UCSD-AML1 (cell line): ENCODE results near the gene DUS2.
"Not testable (repeated sequence)": the region's sequence is repeated elsewhere in the genome, so short reads cannot be mapped to it uniquely, and the experiment has no call there.

Experiments
- DNase-seq: peaks from one replicate; lab custom pipeline; 2025; ENCODE audit not compliant: unreplicated experiment; lab: John Stamatoyannopoulos, UW

Gene DUS2

DNA sequence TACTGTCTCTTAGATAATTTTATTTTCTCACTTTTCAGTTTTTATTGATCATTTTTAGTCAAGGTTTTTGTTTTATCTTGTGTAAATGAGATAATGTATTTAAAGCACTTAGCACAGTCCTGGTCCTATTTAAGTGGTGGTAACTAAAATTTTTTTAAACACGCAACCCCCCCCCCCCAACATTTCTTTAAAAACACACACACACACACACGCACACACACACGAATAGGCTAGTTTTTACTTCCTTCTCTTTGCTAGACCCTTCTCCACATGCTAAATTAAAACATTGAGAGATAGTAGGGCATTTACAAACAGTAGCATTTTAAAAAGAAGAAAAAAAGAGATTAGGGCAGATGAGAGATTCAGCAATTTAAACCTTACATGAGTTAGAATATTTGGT lies 67.0 kb downstream of the DUS2 start:
- DNase-seq, result no peak

DNA sequence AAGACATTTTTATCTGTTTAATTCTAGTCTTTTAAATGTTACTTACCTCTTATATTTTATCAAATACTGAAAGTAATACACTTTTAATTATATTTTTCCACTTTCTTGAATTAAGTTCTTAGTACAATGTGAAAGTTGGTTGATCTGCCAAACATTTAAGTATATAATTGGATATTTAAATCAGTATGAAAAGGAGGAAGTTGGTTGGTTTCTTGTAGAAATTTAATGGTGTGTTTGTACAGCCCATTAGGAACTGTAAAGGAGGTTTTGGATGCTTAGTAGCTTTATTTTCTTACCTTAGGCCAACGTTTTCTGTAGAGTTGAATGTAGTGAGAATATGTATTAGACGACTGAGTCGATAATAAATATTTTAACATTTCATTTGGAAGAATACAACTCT lies 67.4 kb downstream of the DUS2 start:
- DNase-seq, result no peak

DNA sequence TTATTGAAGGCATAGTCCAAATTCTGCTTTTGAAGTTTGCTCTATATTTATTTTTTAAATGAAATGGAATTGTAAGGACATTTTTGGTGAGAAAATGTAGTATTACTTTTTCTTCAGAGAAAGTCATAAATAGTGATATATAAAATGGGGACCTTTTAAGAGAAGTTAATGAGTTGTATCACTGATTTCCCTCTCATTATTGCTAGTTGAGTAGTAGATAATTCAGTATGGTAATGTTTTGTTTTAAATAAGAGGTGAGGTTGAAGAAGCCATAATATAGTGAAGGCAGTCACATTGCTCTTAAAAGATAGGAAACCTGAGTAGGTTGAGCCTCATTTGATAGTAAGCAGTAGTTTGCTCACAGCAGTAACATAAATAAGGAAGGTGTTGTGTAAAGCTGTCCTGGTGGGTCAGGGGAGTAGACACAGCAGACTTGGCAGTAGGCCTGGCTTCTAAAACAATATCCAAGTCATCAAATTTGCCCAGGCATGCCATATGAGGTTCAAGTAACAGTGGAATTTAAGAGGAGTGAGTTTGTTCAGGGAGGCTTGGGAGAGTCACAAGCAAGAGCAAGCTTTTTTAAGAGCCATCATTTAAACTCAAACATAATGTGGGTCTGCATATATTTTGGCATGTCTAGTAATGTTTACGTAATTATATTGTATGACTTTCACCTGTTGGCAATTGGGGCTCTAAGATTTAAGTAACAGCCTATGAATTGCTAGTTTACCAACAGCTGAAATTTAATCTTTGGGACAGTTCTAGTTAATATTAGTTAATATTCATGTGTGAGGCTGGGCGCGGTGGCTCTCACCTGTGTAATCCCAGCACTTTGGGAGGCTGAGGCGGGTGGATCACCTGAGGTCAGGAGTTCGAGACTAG lies 68.5 kb downstream of the DUS2 start:
- no peak for DNase-seq

DNA sequence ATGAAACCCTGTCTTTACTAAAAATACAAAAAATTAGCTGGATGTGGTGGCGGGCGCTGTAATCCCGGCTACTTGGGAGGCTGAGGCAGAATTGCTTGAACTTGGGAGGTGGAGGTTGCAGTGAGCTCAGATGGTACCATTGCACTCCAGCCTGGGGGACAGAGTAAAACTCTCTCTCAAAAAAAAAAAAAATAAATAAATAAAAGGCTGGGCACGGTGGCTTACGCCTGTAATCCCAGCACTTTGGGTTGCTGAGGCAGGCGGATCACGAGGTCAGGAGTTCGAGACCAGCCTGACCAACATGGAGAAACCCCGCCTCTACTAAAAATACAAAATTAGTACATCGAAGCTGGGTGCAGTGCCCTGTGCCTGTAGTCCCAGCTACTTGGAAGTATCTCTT lies 69.2 kb downstream of the DUS2 start:
- not testable (repeated sequence) for DNase-seq

DNA sequence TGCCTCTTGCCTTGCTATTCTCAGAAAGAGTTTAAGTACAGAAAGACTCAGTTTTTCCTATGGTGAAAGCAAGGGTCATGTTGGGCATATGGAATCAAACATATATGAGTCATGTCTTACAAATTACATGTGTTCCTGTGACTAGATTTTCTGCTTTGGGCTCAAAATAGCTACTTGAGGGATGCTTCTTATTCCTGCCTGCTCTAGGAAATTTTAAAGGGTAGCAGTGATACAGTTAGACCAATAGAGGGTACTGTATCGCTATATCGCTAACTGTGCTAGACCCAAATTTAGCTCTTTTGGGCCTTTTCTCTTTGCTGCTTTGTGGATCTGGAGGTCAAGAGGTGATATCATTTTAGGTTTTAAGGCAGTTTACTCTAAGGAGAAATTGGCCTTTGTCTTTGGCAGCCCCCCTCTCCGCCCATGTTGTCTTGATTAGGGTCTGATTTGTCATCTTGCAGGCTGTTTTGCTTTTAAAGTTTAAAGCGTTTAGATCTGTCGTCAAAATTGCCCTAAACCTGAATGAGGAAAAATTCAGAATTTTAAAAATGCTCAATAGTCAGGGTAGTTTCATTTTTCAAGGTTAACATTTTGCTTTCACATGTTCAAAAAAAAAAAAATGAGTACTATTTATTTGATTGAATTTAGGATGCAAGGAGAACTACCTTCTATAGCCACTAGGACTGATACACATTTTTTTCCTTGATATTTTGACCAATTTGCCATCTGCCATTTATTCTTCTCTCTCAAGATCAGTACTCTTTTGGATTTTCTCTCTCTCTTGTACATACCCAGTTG lies 70.9 kb downstream of the DUS2 start:
- no peak for DNase-seq

DNA sequence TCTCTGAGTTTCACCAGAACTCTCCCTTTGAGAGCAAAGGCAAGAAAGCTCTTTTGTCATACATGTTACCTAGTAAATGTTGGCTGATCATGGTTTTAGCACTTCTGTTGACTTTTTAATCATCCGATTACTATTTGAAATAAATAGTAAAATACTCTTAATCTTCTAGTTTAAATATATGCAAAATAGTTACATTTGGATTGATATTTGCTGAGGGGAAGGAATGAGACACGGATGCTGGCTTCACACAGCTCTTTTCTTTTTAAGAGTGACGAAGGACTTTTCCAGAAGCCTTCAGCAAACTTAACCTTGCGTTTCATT lies 71.5 kb downstream of the DUS2 start:
- no peak for DNase-seq

DNA sequence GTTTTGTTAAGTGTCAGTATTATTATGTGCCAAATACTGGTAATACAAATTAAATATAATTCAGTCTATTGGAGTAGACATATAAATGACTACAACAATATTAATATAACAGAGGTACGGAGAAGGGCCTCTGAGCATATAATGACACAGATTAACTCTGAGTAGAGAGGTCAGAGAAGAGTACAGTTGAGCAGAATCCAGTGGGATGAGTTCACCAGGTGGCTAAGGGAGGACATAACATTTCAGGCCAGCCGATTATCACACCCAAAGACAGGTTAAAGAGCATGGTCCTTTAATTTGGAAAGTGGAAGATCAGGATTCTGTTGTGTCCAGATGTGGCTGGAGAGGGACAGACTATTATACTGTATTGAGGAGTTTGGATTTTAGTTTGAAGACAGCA lies 73.4 kb downstream of the DUS2 start:
- DNase-seq, result no peak

DNA sequence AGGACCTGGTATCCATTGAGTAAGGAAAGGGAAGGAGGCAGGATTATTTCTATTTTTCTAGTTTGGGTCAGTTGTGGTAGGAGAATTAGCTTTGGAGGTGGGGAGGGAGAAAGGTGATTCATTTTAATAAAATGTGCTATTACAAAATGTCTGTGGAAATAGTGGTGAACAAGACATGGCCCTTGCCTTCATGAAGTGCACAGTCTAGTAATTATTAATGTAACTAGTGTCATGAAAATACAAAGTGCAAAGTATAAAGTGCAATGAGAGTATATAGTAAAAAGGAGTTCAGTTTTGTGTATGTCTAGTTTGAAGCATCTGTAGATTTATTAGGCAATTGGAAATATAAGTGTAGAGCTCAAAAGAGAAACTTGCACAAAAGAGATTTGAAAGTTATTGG lies 74.0 kb downstream of the DUS2 start:
- no peak for DNase-seq

DNA sequence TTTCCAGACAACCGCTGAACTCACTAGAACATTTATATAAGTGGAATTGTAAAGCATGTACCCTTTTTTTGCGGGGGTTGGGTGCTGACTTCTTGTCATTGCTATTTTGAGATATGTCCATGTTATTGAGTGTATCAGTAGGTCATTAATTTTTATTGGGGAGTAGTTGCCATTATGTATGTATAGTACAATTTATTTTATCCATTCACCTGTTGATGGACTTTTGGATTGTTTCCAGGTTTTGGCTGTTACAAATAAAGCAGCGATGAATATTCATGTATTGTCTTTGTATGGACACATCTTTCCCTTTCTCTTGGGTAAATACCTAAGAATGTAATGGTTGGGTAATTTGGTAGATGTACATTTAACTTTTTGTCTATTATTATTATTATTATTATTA lies 74.8 kb downstream of the DUS2 start:
- no peak for DNase-seq

DNA sequence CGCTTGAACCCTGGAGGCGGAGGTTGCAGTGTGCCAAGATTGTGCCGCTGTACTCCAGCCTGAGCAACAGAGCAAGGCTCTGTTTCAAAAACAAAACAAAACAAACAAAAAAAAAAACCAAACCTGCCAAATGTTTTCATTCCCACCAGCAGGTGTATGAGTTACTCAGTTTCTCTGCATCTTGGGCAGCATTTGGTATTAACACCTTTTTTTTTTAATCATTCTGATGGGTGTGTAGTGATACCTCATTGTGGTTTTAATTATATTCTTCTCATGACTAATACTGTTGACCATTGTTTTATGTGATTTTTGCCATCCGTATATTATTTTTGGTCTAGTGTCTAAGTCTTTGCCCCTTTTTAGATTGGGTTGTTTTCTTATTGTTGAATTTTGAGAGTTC lies 77.4 kb downstream of the DUS2 start:
- DNase-seq, result no peak

DNA sequence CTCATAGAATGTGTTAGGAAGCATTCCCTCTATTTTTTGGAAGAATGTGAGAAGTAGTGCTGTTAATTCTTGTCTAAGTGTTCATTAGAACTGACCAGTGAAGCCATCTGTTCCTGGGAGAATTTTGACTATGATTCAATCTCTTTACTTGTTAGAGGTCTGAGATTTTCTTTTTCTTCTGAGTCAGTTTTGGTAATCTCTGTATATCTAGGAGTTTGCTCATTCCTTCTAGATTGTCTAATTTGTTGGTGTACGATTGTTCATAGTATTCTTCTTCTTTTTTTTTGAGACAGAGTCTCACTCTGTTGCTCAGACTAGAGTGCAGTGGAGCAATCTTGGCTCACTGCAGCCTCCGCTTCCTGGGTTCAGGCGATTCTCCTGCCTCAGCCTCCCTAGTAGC lies 82.5 kb downstream of the DUS2 start:
- DNase-seq, result no peak

DNA sequence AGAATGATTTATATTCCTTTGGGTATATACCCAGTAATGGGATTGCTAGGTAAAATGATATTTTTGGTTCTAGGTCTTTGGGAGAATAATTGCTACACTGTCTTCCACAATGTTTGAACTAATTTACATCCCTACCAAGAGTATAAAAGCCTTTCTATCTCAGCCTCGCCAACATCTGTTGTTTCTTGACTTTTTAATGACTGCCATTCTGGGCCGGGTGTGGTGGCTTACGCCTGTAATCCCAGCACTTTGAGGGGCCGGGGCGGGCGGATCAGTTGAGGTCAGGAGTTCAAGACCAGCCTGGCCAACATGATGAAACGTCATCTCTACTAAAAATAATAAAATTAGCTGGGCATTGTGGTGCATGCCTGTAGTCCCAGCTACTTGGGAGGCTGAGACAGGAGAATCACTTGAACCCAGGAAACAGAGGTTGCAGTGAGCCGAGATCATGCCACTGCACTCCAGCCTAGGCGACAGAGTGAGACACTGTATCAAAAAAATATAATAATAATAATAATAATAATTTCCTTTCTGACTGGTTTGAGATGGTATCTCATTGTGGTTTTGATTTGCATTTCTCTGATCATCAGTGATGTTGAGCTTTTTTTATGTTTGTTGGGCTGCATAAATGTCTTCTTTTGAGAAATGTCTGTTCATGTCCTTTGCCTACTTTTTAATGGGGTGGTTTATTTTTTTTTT lies 84.3 kb downstream of the DUS2 start:
- not testable (repeated sequence) for DNase-seq

DNA sequence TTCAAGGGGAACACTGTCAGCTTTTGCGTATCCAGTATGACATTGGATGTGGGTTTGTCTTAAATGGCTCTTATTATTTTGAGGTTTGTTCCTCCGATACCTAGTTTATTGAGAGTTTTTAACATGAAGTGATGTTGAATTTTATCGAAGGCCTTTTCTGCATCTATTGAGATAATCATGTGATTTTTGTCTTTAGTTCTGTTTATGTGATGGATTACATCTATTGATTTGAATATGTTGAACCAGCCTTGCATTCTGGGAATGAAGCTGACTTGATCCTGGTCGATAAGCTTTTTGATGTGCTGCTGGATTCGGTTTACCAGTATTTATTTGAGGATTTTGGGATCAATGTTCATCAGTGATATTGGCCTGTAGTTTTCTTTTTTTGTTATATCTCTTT lies 86.1 kb downstream of the DUS2 start:
- DNase-seq, result not testable (repeated sequence)

DNA sequence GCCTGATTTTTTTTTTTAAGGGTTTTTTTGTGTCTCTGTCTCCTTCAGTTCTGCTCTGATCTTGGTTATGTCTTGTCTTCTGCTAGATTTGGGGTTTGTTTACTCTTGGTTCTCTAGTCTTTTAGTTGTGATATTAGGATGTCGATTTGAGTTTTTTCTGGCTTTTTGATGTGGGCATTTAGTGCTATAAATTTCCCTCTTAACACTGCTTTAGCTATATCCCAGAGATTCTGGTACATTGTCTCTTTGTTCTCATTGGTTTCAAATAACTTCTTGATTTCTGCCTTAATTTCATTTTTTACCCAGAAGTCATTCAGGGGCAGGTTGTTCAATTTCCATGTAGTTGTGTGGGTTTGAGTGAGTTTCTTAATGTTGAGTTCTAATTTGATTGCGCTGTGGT lies 87.5 kb downstream of the DUS2 start:
- not testable (repeated sequence) for DNase-seq

DNA sequence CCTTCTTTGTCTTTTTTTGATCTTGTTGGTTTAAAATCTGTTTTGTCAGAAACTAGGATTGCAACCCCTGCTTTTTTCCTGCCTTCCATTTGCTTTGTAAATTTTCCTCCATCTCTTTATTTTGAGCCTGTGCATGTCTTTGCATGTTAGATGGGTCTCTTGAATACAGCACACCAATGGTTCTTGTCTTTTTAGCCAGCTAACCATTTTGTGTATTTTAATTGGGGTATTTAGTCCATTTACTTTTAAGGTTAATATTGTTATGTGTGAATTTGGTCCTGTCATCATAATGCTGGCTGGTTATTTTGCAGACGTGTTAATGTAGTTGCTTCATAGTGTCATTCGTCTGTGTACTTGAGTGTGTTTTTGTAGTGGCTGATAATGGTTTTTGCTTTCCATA lies 88.3 kb downstream of the DUS2 start:
- no peak for DNase-seq

DNA sequence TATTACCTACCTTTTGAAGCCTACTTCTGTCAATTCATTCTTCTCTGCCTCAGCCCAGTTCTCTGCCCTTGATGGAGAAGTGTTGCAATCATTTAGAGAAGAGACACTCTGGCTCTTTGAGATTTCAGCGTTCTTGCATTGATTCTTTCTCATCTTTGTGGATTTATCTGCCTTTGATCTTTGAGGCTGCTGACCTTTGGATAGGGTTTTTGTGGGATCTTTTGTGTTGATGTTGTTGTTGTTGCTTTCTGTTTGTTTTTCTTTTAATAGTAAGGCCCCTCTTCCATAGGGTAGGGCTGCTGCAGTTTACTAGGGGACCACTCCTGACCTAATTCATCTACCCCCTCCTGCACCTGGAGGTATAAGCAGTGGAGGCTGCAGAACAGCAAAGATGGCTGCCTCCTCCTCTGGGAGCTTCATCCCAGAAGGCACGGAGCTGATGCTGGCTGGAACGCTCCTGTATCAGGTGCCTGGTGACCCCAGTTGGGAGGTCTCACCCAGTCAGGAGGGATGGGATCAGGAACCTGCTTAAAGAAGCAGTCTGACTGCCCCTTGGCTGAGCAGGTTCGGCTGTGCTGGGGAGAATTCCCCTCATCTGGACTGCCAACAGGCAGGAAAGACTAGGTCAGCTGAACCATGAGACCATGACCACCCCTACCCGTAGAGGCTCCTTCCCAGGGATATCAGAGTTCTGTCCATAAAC lies 90.1 kb downstream of the DUS2 start:
- no peak for DNase-seq

DNA sequence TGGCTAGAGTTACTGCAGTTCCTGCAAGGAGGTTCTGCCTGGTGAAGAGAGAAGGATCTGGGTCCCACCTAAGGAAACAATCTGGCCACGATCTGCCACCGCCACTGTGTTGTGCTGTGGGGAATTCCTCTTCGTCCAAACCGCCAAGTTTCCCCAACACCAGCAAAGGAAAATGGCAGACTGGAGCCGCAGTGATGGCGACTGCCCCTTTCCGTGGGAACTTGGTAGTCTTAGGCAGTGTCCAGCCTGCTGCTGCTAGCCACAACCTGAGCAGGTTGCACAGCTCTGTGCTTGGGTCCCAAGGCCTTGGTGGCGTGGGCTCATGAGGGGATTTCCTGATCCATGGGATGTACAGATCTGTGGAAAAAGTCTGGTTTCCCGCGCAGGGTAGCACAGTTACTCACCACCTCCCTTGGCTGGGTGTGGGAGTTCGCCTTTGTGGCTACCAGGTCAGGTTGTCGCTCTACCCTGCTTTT lies 90.7 kb downstream of the DUS2 start:
- no peak for DNase-seq

DNA sequence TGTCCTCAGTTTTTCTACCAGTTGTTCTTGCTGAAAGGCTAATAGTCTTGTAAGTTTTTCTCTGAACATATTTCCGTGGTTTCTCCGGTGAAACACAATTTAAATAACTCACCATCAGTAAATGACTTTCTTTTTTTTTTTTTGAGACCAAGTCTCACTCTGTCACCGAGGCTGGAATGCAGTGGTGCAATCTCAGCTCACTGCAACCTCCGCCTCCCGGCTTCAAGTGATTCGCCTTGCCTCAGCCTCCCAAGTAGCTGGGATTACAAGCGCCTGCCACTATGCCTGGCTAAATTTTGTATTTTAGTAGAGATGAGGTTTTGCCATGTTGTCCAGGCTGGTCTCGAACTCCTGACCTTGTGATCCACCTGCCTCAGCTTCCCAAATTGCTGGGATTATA lies 91.9 kb downstream of the DUS2 start:
- DNase-seq, result not testable (repeated sequence)

DNA sequence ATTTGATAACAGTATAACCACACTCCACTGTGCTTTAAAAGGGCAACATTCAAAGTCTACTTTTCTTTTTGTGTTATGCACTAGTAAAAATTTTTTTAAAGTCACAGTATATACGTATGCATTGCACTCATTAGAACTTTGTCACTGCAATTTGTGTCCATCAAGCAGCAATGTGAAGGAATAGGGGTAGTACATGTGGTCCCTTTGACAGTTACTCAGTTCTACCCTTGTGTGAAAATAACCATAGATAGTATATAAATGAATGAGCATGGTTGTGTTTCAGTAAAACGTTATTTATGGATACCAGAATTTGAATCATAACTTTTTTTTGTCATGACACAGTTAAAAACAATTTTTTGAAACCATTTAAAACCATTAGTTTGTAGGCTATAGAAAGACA lies 92.8 kb downstream of the DUS2 start:
- DNase-seq, result no peak

DNA sequence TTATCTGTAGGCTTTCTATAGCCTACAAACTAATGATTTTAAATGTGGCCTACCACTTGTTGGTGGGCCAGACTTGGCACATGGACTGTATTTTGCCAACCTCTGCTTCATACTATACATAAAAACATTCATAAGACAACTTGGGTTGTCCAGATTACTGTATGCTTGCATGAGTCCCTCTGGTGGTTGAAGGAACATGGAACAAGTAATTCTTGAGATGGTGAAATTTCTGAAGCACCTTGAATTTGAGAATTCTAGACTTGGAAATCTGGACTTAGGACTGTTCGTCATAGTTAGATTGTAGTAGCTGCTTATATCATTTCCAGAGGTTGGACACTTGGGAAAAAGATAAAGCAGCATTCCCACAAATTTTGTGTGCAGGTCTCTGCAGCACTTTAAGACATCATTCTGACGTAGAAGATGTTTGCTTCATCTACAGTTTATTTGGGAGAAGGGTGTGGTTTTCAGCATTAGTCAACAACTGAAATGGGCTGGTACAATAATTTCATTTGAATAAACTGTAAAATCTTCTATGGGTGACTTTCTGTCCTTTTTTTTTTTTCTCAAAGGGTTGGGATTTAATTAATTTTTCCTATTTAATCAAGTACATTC lies 93.3 kb downstream of the DUS2 start:
- DNase-seq, result no peak

DNA sequence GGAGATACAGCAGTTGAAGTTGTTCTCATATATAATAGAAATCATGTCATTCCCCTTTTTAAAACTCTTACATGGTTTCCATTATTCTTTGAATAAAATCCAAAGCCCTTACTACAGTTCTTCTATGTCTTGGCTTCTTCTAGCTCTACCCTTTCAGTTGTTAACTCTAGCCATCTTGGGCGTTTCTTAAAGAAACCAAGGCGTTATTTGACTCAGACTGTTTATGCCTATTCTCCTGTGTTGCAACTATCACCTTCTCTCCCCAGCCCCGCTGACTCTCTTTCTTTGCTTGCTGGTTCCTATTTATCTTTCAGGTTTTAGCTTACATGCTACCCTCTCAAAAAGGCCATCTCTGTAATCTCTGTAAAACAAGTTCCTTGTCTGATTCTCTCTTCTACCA lies 94.8 kb downstream of the DUS2 start:
- no peak for DNase-seq
